GM18507 (cell line): ENCODE data around the gene POU2F2.

ENCODE experiments used
- DNase-seq: peaks from one replicate; pipeline ENCODE4 v3.0.0; 2011; ENCODE audit warnings: low read depth; ENCODE audit not compliant: insufficient read length; ENCODE audit errors: extremely low spot score
- FAIRE-seq: peaks from 2 replicates; lab custom pipeline; 2011; peaks lifted over from hg19 to GRCh38; lab: Jason Lieb, UNC

The POU2F2 gene

DNA sequence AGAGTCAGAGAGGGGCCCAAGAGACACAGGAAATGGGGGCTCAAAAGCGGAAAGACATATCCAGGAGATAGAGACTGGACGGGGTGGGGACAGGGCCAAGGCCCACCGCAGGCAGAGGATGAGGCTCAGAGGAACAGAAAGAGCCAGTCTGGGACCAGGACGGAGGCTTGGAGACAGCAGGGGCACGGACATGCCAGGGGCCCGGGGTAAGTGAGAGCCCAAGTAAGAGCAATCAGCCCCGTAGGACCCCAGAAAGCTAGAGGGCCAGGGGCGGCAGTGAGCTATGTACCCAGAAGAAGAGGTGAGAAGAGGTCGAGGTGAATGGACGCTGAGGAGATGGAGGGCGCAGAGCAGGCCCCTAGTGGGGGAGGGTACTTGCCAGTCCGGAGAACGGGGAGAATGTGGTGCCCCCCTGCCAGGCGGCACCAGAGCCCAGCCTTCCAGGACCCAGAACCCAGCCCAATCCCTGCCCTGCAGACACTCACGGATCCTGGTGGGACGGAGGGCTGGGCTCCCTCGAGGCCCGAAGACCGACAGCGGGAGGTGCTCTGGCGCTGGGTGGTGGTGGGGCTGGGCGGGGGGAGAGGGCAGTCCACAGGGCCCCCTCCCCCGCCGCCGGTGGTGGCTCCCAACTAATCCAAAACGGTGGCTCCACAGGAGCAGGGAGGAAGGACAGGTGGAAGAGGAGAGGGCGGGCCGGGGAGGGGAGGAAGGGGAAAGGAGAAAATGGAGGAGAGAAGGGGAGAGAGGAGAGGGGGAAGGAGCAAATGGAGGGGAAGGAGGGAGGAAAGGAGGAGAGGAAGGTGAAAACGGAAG, 63.3 kb downstream of the POU2F2 start:
- no peak for FAIRE-seq
- no peak for DNase-seq

DNA sequence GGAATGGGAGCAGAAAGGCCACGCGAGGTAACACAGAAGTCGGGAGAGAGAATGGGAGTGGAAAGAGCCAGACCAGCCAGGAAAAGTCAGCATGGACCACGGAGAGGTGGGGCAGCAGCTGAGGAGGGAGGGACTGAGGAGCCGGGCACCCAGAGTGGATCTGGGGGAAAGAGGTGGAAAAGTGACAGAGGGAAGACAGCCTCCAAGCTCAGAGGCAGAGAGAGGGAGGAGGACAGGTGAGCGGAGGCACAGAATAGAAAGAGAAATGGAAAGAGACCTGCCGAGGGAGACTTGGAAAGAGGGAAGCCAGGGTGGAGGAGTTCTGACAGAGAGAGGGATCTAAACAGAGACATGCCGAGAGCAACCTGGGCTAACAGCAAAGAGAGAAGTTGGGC, 63.9 kb downstream of the POU2F2 start:
- DNase-seq (no peak), FAIRE-seq (no peak)

DNA sequence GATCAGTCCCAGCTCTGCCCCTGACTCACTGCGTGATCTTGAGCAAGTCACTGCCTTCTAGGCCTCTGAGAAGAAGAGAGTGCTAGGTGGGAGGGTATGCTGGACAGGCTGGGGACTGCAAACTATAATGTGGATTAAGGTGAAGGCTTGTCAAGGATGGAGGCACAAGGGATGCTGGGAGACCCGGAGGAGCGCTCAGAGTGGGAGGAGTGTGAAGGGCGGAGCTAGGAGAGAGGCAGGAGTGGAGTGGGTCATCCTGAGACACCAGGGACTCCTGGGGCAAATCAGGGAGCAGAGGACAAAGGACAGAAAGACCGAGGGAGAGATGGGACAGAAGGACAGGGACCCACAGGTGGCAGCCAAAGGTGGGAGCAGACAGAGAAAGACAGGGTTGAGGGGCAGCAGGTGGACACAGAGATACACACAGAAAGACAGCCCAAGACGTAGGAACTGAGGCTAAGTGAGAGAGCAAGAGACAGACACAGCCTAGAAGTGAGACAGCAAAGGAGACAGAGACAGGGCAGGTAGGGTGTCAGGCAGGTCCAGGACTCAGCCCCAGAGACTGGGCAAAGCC, 64.8 kb downstream of the POU2F2 start:
- DNase-seq (no peak), FAIRE-seq (no peak)

DNA sequence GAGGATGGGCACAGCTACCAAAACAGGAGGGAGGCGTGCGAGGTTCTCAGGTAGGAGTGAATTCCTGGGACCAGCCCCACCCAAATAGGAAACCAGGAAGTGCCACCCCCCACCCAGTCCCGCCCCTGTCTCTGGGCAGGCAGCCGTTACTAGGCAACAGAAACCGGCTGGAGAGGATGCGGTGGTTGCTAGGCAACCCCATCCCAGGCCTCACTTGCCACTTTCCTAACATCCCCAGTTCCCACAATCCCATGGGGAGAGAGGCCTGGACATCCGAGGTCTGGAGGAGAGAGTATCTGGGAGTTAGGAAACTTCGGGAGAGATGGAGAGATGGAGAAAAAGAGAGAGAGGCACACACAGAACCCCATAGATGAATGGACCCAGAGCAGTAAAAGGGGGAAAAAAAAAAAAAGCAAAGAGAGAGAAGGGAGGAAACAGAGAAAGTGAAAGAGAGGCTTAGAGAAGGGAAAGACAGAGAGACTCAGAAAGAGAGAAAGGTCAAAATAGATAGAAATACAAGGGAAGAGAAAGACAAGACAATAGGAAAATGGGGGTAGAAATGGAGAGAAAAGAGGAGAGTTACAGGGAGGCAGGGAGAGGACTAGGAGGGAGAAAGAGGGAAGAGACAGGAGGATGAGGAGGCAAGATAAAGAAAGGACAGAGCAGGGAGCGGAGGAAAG, 66.0 kb downstream of the POU2F2 start:
- no peak for DNase-seq
- no peak for FAIRE-seq

DNA sequence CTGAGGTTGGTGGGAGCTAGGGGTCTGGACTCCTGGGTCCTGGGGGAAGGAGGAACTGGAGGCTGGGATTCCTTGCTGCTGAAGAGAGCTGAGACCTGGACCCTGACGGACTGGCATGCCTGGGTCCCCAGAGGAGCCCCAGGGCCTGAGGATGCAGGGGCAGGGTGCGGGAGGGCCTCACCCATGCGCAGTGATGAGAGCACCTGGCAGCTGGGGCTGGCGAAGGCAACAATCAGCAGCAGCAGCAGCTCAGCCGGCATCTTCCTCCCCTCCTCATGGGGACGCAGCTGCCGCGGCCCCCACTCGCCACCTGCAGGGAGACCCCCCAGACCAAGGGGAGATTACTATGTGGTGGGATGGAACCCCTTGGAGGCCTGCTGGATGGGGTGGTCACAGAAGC, 66.7 kb downstream of the POU2F2 start:
- no peak for FAIRE-seq
- no peak for DNase-seq

DNA sequence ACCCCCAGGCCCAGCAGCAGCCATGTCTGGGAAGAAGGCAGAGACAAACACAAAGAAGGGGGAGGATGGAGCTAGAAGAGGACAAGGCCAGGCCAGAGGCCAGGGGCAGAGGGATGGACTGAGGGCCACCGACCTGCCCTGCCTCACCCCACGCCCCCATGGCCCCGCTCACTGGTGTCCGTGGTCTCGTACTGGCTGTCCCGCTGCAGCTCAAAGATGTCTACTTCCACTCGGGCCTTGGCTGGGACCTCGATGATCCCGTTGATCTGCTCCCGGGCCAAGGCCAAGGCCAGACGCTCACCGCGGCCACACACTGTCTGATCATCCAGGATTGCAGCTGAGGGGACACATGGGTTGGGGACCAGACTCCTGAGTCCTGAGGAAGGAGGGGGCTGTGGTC, 67.2 kb downstream of the POU2F2 start:
- no peak for FAIRE-seq
- DNase-seq, result no peak

DNA sequence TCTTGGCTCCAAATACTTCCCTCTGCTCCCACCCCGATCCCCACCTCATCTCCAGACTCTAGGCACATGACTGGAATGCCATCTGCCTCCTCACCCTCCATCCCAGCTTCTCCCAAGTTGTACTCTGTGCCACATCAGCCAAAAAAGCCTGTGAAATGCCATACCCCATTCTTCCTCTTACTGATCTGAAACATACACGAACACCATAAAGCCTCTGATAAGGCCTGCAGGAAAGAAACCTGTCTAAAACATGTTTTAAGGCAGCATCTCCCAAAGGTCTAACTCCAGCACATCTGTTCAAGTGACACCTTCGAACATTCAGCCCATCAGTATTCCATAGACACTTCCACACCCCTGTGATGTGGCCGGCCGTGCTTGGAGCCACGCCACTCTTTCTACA, 67.8 kb downstream of the POU2F2 start:
- no peak for DNase-seq
- no peak for FAIRE-seq

DNA sequence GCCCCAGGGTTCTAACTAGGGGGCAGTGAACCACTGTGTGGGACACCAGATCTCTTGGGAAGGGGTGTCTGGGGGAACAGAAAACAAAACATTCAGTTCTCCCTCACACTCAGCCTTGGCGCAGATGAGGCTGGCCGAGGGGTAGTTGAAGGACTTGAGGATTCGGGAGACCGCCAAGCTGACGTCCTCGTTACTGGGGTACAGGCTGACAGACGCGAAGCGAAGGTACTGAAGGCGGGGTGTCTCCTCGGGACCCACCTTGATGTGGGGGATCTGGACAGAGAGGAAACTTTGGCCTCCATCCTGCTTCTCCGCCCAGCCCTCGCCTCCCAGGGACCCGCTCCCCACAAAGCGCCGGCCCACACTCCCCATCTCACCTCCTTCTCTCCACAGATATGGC, 69.9 kb downstream of the POU2F2 start:
- DNase-seq, result no peak
- no peak for FAIRE-seq

DNA sequence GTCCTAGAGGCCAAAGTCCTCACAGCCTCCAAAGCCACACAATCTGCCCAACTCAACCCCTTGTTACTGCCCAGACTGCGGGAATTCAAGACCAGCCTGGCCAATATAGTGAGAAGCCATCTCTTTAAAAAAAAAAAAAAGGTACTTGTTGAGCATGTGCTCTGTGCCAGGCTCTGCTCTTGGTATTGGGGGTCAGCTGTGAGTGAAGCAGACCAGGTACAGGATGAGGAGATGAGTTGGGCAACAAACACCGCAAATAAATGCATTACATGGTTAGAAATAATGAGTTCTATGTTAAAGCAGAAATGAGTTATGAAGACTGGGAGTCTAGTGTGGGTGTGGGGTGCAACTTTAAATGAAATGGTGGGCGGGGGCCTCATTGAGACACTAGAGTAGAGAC, 72.1 kb downstream of the POU2F2 start:
- DNase-seq (no peak), FAIRE-seq (no peak)

DNA sequence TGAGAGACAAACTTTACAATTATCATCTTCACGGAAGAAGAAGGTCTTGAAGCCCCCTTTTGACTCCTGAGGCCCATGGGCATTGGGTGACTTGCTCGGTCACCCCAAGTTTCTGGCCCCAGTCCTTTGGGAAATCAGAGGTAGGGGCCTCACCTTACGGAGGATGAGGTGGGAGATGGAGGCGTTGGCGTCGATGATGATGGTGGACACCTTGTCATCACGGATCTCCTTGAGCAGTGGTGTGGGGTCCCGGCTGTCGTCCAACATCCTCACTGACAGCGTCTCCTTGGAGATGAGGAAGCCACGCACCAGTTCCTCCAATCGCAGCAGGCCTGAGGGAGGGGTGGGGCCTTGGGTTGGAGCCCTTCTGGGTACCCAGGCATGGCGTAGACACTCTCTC, 73.0 kb downstream of the POU2F2 start:
- DNase-seq, result no peak
- FAIRE-seq, result no peak

DNA sequence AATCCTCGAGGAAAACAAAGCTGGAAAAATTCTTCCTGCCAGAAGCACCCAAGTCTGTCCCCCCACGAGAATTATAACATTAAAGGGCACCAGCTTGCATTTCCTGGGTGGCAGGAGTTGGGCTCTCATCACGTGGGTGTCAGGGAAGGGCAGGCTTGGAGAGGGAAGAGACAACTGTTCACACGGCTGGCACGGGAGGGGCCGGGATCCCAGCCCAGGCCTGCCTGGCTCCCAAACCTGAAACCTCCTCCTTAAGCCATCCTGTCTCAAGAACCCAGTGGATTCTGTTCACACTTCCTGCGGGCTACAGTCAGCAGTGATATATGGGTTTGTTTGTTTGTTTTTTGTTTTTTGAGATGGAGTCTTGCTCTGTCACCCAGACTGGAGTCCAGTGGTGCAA, 74.4 kb downstream of the POU2F2 start:
- no peak for FAIRE-seq
- DNase-seq, result no peak

DNA sequence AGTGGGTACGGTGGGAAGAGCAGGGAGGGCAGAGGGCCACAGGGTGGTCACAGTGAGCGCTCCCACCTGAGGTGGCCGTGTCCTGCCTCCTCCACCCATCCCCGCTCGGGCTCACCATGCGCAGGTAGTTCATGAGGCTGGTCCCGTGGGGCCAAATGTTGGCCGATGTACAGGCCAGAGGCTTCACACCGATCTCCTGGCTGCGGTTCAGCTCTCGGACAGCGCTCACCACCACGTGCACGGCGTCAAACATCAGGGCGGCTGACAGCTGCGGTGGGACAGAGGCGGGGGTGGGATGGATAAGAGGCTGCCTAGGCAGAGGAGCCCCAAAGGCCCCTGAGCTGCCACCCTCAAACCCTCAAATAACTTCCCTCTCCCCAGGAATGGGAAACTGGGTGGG, 78.0 kb downstream of the POU2F2 start:
- FAIRE-seq (no peak), DNase-seq (no peak)

DNA sequence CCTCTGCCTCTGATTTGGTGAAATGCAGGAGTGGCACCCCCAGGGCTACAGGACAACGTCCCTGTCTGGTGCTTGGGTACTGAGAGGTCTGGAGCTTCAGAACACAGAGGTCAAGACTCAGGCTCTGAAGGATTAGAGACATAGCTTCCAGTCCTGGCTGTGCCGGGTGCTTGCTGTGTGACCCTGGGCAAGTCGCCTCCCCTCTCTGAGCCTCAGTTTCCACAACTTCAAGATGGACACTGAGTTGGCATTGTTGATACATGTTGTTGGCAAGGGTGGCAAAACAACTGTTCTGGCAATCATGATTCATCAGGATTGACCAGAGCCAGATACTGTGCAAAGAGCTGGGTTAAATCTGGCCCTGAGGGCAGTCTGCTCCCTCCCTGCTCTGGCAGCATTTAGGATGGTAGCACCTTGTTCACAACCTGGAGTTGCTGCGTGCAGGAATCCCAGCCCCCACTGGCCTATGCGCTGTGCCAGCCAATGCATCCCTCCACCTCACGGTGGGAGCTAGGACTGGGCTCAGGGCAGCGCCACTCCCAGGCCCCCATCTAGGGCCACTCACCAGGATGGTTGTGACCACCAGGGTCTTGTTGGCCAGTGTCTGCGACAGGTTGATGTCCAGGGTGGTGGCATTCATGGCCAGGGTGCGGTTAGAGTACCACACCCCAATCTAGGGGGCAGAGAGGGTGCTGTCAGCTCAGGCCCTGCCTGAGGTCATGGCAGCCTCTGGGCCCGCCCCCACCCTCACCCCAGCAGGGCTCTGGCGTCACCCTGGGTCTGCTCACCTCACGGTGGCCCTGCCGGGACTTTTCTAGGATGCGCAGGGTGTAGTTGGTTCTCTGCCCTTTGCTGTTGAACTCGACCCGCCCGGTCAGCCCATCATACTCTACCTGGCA, 79.0 kb downstream of the POU2F2 start:
- FAIRE-seq, result no peak
- no peak for DNase-seq

DNA sequence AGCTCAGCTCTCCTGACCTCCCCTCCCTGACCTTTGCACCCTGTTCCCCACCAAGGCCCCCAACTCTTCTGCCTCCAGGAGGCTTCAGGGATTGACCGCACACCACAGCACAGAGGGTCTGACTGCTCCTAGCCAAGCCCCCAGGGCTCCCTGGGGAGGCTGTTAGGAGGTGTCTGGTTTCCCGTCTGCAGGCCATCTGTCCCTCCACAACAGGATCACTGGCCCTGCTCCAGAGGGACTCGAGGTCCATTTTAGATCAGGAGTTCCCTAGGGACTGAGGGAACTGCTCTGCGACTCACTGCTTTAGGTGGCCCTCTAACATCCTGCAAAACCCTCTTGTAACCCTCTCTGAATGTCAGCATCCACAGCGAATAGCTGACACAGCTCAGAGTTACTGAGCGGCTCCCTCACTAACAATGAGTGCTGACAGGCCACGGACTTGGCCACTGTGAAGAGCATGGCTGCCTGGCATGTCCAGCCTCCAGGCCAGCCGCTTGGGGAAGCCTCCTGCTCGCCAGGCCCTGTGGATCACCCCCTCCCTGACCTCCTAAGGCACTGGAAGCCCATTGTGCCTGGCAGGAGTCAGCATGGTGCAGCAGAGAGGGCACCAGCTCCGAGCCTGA, 79.9 kb downstream of the POU2F2 start:
- DNase-seq (no peak), FAIRE-seq (no peak)

DNA sequence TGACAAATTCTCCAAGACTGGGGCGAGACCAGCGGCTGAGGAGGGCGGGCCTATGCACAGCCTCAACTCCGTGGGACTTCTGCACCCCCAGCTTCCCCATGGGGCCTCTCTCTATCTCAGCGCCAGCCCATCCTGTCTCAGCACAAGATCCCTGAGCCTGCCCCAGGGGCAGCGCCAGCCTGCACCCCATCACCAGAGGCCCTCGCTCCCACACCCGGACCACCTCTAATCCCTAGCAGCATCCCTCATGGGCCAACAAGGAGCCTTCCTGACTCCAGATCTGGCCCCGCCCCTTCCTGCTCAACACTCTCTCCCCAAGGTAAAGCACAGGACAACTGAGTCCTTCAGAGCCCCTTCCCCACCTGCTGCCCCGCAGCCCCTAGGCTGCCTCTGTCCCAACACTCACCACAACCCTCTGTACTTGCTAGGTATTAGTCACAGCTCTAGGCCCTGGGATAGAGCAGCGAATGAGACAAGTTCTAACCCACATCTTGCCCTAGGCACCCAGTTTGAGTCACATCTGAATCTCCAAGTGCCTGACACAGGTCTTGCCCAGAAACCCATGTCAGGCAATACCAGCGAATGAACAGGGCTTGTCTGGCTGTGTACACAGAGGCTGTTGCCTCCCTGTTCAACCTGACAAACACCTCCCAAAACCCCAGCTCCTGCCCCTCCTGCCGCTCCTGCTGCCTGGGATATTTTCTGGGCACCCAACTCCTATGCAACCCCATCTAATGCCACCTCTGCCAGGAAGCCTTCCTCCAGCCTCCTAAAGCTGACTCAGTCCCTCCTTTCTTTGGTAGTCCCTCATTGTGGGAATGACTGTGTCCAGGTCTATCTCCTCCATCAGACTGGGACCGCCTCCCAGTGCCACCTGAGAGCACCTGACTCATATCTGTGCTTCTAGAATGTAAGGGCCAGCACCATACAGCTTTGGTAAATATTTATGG, 80.8 kb downstream of the POU2F2 start:
- FAIRE-seq (no peak), DNase-seq (no peak)

DNA sequence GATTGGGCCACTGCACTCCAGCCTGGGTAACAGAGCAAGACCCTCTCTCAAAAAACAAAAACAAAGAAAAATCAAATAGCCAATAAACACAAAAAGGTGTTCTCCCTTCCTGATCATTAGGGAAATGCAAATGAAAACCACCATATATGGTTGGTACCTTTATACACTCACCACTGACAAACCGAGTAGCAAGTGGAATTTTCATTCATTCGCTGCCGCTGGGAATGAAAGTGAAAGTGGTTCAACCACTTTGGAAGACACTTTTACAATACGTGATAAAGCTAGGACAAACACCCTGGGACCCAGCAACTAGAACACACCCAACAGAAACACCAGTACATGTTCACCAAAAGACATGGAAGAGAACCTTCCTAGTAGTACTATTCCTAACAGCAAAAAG, 83.3 kb downstream of the POU2F2 start:
- FAIRE-seq (peak; percentile 71), DNase-seq (no peak)

DNA sequence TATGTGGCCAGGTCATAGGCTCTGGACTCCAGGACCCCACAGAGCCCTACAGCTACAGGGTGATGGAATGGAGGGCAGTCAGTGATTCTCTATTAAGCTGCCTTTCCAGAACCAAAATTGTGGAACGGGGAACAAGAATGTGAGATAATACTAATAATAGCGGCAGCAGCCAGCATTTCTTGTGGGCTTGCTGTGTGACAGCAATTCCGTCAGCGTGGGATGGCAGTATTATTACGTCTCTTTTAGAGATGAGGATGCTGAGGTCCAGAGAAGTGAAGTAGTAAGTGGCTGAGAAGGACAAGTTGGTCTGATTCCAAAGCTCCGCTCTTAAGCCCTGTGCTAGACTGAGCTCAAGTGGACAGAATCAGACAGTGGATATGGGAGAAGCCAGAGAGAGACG, 86.7 kb downstream of the POU2F2 start:
- FAIRE-seq (no peak), DNase-seq (no peak)

DNA sequence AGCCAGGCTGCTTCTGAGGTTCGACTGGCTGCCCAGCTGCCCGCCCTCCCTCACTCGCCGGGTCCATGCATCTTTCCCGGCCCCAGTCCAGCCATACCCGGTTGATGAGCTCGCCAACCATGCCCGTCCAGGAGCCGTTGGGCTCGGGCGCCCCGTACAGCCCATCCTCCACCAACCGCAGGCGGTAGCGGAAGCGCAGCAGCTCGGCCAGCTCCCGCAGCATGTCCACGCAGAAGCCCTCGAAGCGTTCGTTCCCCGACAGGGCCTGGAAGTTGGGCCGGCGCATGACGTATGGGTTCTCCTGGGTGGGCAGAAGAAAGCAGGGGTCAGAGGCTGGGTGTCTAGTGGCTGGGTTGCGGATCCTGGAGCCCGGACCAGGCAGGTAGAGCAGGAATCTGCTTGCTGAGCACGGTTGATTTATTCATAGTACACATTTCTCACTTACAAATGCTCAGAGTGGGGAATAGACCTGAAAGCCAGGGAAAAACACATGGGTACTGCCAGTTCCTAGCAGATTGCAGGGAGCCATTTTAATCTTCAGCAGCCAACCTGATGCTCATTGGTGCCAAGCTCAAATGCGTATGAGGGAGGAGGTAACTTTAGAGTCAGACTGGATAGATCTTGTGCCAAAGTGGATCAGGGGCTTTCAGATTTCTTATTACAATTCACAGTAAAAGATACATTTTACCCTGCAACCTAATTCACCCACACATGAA, 89.6 kb downstream of the POU2F2 start:
- FAIRE-seq (no peak), DNase-seq (no peak)
